Measurements from ENCODE around the gene ALG11. TPM values are rescaled to one million over a fixed set of nuclear protein-coding genes. Genes with fewer than 3 reads are reported as not detected.
"Not testable (repeated sequence)": the region's sequence is repeated elsewhere in the genome, so short reads cannot be mapped to it uniquely, and the experiment has no call there.

ALG11 gene
- total and polyA plus RNA-seq, 7 donors, result 2.6 to 17.9 (median 16.0) TPM

DNA sequence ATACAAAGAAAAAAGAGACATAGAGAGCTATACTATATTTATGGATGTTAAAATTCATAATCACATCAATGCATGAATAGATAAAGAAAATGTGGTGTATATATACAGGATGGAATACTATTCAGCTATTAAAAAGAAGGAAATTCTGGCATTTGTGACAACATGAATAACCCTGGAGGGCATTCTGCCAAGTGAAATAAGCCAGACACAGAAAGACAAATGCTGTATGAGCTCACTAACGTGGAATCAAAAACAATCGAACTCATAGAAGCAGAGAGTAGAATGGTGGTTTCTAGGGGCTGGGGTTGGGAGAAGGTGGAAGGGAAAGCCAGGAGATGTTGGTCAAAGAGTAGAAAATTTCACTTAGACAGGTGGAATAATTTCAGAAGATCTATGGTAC is 36.3 kb downstream of the ALG11 start:
- 53 to 58% (median 57%) methylated on average over 2 of the region's 2 CpGs for WGBS, 3 donors
- DNase-seq (no peak), ATAC-seq (no peak)
- H3K4me3 ChIP-seq, result no peak overlapping the region
- no peaks in the 10 kb centered on the region for H3K4me1 ChIP-seq
- no peak overlapping the region for H3K27ac ChIP-seq
- H3K9me3 ChIP-seq, result no peaks in the 10 kb centered on the region
- no peaks in the 10 kb centered on the region for H3K27me3 ChIP-seq (ENCODE audit: insufficient read depth in 3 of 3, low read length in 2 of 3)
- H3K36me3 ChIP-seq (ENCODE audit: insufficient read depth in 1 of 2, low read depth in 1 of 2), result no peaks in the 10 kb centered on the region
- intact Hi-C loops (cut with DNase I), result no loop called here
- TF ChIP-seq, protein P1, sequence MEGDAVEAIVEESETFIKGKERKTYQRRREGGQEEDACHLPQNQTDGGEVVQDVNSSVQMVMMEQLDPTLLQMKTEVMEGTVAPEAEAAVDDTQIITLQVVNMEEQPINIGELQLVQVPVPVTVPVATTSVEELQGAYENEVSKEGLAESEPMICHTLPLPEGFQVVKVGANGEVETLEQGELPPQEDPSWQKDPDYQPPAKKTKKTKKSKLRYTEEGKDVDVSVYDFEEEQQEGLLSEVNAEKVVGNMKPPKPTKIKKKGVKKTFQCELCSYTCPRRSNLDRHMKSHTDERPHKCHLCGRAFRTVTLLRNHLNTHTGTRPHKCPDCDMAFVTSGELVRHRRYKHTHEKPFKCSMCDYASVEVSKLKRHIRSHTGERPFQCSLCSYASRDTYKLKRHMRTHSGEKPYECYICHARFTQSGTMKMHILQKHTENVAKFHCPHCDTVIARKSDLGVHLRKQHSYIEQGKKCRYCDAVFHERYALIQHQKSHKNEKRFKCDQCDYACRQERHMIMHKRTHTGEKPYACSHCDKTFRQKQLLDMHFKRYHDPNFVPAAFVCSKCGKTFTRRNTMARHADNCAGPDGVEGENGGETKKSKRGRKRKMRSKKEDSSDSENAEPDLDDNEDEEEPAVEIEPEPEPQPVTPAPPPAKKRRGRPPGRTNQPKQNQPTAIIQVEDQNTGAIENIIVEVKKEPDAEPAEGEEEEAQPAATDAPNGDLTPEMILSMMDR (IDR thresholded peaks at IDR 0.05), result no peak

DNA sequence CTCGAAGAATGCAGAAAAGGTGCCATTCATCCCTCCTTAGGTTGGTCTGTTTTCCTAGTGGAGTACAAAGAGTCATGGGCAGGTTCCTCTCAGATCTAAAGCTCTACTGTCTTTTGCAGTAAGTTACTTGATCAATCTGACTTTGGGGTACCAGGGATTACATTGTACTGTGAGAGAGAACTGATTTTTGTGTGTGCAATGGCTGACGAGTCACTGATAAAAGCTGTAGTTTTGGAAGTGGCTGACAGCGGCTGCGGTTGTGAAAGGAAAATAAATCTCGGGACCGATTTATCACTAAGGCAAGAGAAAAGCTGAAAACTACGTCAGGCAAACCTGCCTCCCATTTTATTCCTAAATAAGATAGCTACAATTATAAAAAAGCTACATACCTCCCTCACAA is 39.2 kb downstream of the ALG11 start:
- DNase-seq, result no peak
- Histone ChIP-seq H3K36me3 (ENCODE audit: insufficient read depth in 1 of 2, low read depth in 1 of 2) (no peaks in the 10 kb centered on the region), H3K4me3 (no peak overlapping the region), H3K4me1 (no peaks in the 10 kb centered on the region), H3K27me3 (ENCODE audit: insufficient read depth in 3 of 3, low read length in 2 of 3) (no peaks in the 10 kb centered on the region), H3K9me3 (no peaks in the 10 kb centered on the region), H3K27ac (no peak overlapping the region)
- TF ChIP-seq, protein P1 (IDR thresholded peaks at IDR 0.05), result no peak
- 80 to 85% (median 81%) methylated on average over 7 of the region's 7 CpGs for WGBS, 3 donors
- intact Hi-C loops (cut with DNase I), result no loop called here
- ATAC-seq, result no peak

- DNase-seq (no peak), ATAC-seq (no peak)
- TF ChIP-seq, protein P1 (IDR thresholded peaks at IDR 0.05), result no peak
- 39 to 67% (median 60%) methylated on average over 4 of the region's 4 CpGs for WGBS, 3 donors
- no peaks in the 10 kb centered on the region for H3K27me3 ChIP-seq (ENCODE audit: insufficient read depth in 3 of 3, low read length in 2 of 3)
- H3K4me3 ChIP-seq, result no peak overlapping the region
- no peaks in the 10 kb centered on the region for H3K36me3 ChIP-seq (ENCODE audit: insufficient read depth in 1 of 2, low read depth in 1 of 2)
- H3K4me1 ChIP-seq, result no peaks in the 10 kb centered on the region
- no peak overlapping the region for H3K27ac ChIP-seq
- no peaks in the 10 kb centered on the region for H3K9me3 ChIP-seq
- intact Hi-C loops (cut with DNase I), result no loop called here
Measured at GRCh38 chr13:52053460-52053859, 41.3 kb downstream of the ALG11 start.

GRCh38 chr13:52061064-52061463 is 48.9 kb downstream of the ALG11 start:
- DNase-seq; H3K4me3 ChIP-seq; ATAC-seq; H3K9me3 ChIP-seq; H3K36me3 ChIP-seq (ENCODE audit: insufficient read depth in 1 of 2, low read depth in 1 of 2); H3K27ac ChIP-seq; H3K4me1 ChIP-seq; H3K27me3 ChIP-seq (ENCODE audit: insufficient read depth in 3 of 3, low read length in 2 of 3); intact Hi-C loops (cut with DNase I): not testable (repeated sequence)
- 76 to 84% (median 83%) methylated on average over 3 of the region's 3 CpGs for WGBS, 3 donors

DNA sequence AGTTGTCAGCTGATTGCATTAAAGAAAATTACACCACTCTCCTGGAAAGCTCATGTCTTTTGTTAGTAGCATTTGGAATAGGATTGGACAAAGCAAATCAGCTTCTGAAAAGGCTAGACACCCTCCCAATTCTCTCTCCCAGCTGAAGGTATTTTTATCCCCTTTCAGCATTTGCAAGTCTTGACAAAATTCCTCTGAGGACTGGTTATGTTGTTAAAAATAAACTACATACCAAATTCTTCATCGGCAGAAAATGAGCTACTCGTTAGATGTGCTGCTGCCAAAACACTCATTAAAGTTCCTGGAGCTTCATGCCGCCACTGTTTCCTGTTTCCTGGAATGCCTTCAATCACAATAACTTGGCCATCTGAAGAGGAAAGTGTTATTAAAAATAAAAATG is 49.4 kb downstream of the ALG11 start:
- no peaks in the 10 kb centered on the region for H3K27me3 ChIP-seq (ENCODE audit: insufficient read depth in 3 of 3, low read length in 2 of 3)
- intact Hi-C loops (cut with DNase I), result no loop called here
- no peak overlapping the region for H3K4me3 ChIP-seq
- TF ChIP-seq, protein P1 (IDR thresholded peaks at IDR 0.05), result no peak
- peaks cover under 1% of the 10 kb centered on the region for H3K9me3 ChIP-seq
- H3K36me3 ChIP-seq (ENCODE audit: insufficient read depth in 1 of 2, low read depth in 1 of 2), result no peaks in the 10 kb centered on the region
- DNase-seq (no peak), ATAC-seq (no peak)
- H3K27ac ChIP-seq, result no peak overlapping the region
- WGBS, 3 donors, result 13 to 22% (median 16%) methylated on average over 3 of the region's 3 CpGs
- no peaks in the 10 kb centered on the region for H3K4me1 ChIP-seq
